Right lobe of liver (tissue), 6 donors: Measurements from ENCODE around the gene USF2. TPM values are rescaled to one million over a fixed set of nuclear protein-coding genes. Genes with fewer than 3 reads are reported as not detected.

Experiments
- ATAC-seq, 4 donors: fragments of 200-7000 bp; cut with Tn5 transposase; one replicate each; pipeline ENCODE4 v1.9.1; 2020; ENCODE audit warnings: mild to moderate bottlenecking in 4 of 4, moderate library complexity in 4 of 4
- DNase-seq, 3 donors: peaks; one replicate each; pipeline ENCODE4 v3.0.0-alpha.2; 2020
- H3K27ac ChIP-seq, 3 donors: fragments of 200-600 bp; one replicate each; pipeline ENCODE4 v1.8.0; 2022
- H3K27me3 ChIP-seq, 2 donors: fragments of 200-600 bp; one replicate each; pipeline ENCODE4 v1.8.0; 2022
- H3K36me3 ChIP-seq, 4 donors: fragments of 200-600 bp; sonication (generic) in 1 of 4; one replicate each; pipeline versions ENCODE4 v1.5.1 to v1.8.0; 2017 to 2022; ENCODE audit warnings: control low read depth in 1 of 4
- H3K4me1 ChIP-seq, 4 donors: fragments of 200-600 bp; sonication (generic) in 1 of 4; one replicate each; pipeline versions ENCODE4 v1.5.1 to v1.8.0; 2017 to 2022; ENCODE audit warnings: control low read depth in 1 of 4
- H3K4me3 ChIP-seq, 3 donors: fragments of 200-600 bp; one replicate each; pipeline ENCODE4 v1.8.0; 2022
- H3K9me3 ChIP-seq, 4 donors: fragments of 200-600 bp; sonication (generic) in 1 of 4; one replicate each; pipeline versions ENCODE4 v1.5.1 to v1.8.0; 2017 to 2022; ENCODE audit warnings: control low read depth in 1 of 4
- POLR2A ChIP-seq: fragments of 450-650 bp; IDR thresholded peaks from one replicate; pipeline ENCODE4 v1.6.1; 2017; ENCODE audit warnings: antibody characterized with exemption, mild to moderate bottlenecking
- WGBS: methylation state at CpG from one replicate; pipeline ENCODE4 v1.1.6; 2018; ENCODE audit warnings: low coverage, low lambda C conversion rate; ENCODE audit not compliant: insufficient coverage; ENCODE audit errors: missing lambda C conversion rate; 5-methylcytosine and 5-hydroxymethylcytosine counted together
- intact Hi-C, 2 donors: fragments of 100-400 bp; cut with DNase I; formaldehyde crosslinking; loops; one replicate each; pipeline versions ENCODE4 v1.11.2 to v1.14.1; 2022
- total RNA-seq, 6 experiments: library from RNA; depleted of rRNA in 2 of 6; stranded (reverse); fragments of >200 nt in 2 of 6; fragmentation: NEBNext Ultra II Directional in 3 of 6; extraction: Animal tissue kit (Norgen Biotek cat#: 25700) in 3 of 6; gene quantifications; one replicate each; pipeline versions ENCODE4 v1.1.0 to v1.2.4, GENCODE V29; 2016 to 2023
- TF ChIP-seq, protein P1 (sequence below), 4 donors: fragments of 200-600 bp in 3 of 4; fragments of 450-650 bp in 1 of 4; IDR thresholded peaks; one replicate each; pipeline versions ENCODE4 v1.5.1 to v1.8.0; 2016 to 2022; ENCODE audit warnings: antibody characterized with exemption in 4 of 4, mild to moderate bottlenecking in 2 of 4
- donor health status: DM: no; HTN: yes; CAD: no.
- donor health status: DM: no; HTN: no; CAD: no.
- donor health status: DM: no; HTN: no; CAD: no.
- donor health status: DM: no; HTN: yes; CAD: no.
- donor health status: DM: no; HTN: yes; CAD: no.

Gene USF2
- total RNA-seq, 6 experiments from 2014 or later = 65.4 to 78.5 (median 75.7) TPM

DNA sequence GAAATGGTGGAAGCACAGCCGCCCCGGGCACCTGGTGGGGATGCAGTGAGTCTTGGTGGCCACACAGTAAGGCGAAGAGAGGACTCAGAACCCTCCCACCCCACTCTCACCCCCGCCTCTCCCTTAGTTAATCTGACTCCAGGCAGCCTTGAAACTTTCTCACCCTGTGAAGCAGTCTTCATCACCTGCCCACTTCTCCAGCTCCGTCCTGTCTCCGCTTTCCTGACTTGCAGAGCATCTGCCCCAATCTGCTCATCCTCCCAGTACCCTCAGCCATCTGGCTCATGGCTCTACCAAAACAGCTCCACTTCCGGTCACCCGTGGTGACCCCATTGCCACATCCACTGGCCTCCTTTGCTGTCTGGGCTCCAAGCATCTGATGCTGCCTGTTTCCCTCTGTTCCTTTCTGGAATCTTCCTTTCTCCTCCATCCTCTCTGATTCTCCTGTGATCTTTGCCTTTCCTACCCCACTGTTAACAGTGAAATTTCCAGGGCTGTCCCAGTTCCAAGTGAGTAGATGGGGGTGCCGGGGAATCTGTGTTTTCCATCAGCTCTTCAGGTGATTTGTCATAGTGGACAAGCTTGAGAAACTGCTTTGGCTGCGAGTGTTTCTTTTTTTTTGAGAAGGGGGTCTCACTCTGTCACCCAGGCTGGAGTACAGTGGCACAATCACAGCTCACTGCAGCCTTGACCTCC lies 4.3 kb downstream of the USF2 start:
- TF ChIP-seq, protein P1, sequence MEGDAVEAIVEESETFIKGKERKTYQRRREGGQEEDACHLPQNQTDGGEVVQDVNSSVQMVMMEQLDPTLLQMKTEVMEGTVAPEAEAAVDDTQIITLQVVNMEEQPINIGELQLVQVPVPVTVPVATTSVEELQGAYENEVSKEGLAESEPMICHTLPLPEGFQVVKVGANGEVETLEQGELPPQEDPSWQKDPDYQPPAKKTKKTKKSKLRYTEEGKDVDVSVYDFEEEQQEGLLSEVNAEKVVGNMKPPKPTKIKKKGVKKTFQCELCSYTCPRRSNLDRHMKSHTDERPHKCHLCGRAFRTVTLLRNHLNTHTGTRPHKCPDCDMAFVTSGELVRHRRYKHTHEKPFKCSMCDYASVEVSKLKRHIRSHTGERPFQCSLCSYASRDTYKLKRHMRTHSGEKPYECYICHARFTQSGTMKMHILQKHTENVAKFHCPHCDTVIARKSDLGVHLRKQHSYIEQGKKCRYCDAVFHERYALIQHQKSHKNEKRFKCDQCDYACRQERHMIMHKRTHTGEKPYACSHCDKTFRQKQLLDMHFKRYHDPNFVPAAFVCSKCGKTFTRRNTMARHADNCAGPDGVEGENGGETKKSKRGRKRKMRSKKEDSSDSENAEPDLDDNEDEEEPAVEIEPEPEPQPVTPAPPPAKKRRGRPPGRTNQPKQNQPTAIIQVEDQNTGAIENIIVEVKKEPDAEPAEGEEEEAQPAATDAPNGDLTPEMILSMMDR (IDR thresholded peaks at IDR 0.05) = no peak
- no peak for TF ChIP-seq POLR2A
- no peak overlapping the region for H3K4me3 ChIP-seq
- H3K27ac ChIP-seq = no peak overlapping the region
- ATAC-seq (no peak), DNase-seq (no peak)
- peaks cover 0 to 15% (median 12%) of the 10 kb centered on the region in 4 donors for H3K36me3 ChIP-seq
- H3K9me3 ChIP-seq = no peaks in the 10 kb centered on the region
- intact Hi-C loops = no loop called here
- peaks cover 0 to 25% (median 15%) of the 10 kb centered on the region in 4 donors for H3K4me1 ChIP-seq
- 53% methylated on average over 5 of the region's 10 CpGs for WGBS
- H3K27me3 ChIP-seq = no peaks in the 10 kb centered on the region

DNA sequence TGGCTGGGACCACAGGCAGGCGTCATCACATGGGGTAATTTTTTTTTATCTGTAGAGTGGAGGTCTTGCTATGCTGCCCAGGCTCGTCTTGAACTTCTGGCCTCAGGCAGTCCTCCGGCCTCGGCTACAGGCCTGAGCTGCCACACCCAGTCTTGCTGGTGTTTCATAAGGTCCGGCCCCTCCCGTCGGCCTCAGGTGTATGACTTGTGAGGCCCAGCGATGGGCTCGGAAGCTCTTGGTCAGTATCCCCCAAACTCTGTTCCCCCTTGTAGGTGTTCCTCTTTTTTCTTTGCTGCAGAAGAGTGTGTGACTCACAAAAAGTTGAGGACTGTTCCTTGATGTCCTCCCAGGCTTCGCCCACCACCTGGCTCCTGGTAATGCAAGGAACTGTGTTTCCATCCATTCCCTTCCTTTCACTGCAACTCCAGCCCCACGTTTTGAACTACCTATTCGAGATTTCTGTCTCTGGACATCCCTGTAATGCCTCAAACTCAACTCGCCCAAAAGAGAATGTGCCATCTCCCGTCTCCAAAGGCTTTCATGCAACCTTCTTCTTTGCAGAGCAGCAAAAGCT lies 5.0 kb downstream of the USF2 start:
- no peaks in the 10 kb centered on the region for H3K9me3 ChIP-seq
- H3K27me3 ChIP-seq = no peaks in the 10 kb centered on the region
- H3K4me3 ChIP-seq = no peak overlapping the region
- WGBS = 64% methylated on average over 5 of the region's 14 CpGs
- TF ChIP-seq, protein P1 (IDR thresholded peaks at IDR 0.05) = no peak
- no peak for TF ChIP-seq POLR2A
- no peak overlapping the region for H3K27ac ChIP-seq
- H3K4me1 ChIP-seq = peaks cover 0 to 26% (median 15%) of the 10 kb centered on the region in 4 donors
- ATAC-seq (no peak), DNase-seq (no peak)
- intact Hi-C loops = no loop called here
- H3K36me3 ChIP-seq = peaks cover 0 to 18% (median 12%) of the 10 kb centered on the region in 4 donors

- H3K27ac ChIP-seq = no peak overlapping the region
- no peaks in the 10 kb centered on the region for H3K27me3 ChIP-seq
- intact Hi-C loops = no loop called here
- no peaks in the 10 kb centered on the region for H3K9me3 ChIP-seq
- DNase-seq = no peak
- no peak for ATAC-seq
- WGBS = 61% methylated on average over 5 of the region's 5 CpGs
- H3K36me3 ChIP-seq = peaks cover 0 to 18% (median 12%) of the 10 kb centered on the region in 4 donors
- H3K4me1 ChIP-seq = peaks cover 0 to 30% (median 15%) of the 10 kb centered on the region in 4 donors
- H3K4me3 ChIP-seq = no peak overlapping the region
- TF ChIP-seq, protein P1 (IDR thresholded peaks at IDR 0.05) = no peak
- TF ChIP-seq POLR2A = no peak
Observed at GRCh38 chr19:35274323-35274722, 5.6 kb downstream of the USF2 start.

- intact Hi-C loops = no loop called here
- WGBS = 90% methylated on average over 7 of the region's 28 CpGs
Observed at GRCh38 chr19:35276706-35277281, 8.0 kb downstream of the USF2 start.

More at GRCh38 chr19:35276706-35277281, 8.0 kb downstream of the USF2 start:
- no peak overlapping the region for H3K4me3 ChIP-seq
- no peak overlapping the region for H3K27ac ChIP-seq
- no peaks in the 10 kb centered on the region for H3K9me3 ChIP-seq
- DNase-seq = no peak
- no peak for TF ChIP-seq POLR2A
- TF ChIP-seq, protein P1 (IDR thresholded peaks at IDR 0.05) = no peak
- no peaks in the 10 kb centered on the region for H3K27me3 ChIP-seq
- H3K4me1 ChIP-seq = peaks cover 0 to 30% (median 14%) of the 10 kb centered on the region in 4 donors
- H3K36me3 ChIP-seq = peaks cover 0 to 15% (median 6%) of the 10 kb centered on the region in 4 donors
- no peak for ATAC-seq
